Fibroblast of lung (primary cell): Measurements from ENCODE around the gene SIGLEC10.

Experiments
- EZH2 ChIP-seq: IDR thresholded peaks from 2 replicates; pipeline ENCODE4 v1.5.1; 2012; ENCODE audit warnings: low read length, control low read depth, mild to moderate bottlenecking; ENCODE audit errors: missing control alignments
- TF ChIP-seq, protein P1 (sequence below), 2 donors: IDR thresholded peaks in 1 of 2; conservative IDR thresholded peaks in 1 of 2; 1 replicate in 1 of 2; 2 replicates in 1 of 2; pipeline ENCODE4 v1.5.1; 2011 to 2012; ENCODE audit warnings: low read length in 2 of 2, control low read depth in 1 of 2, inconsistent platforms in 1 of 2, low read depth in 1 of 2, mild to moderate bottlenecking in 1 of 2

DNA sequence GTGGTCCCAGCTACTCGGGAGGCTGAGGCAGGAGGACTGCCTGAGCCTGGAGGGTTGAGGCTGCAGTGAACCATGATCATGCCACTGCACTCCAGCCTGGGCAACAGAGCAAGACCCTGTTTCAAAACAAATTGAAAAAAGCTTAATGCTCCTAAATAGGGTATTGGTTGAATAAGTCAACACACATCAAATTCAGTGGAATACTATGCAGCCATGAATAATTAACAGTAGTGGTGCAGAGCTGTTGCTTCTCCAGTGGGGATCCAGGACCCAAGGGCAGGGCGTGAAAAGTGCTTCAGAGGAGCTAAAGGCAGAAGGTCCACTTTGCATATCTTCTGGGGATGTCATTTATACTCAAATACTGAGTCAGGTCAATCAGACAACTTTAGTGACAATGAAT, 22.6 kb upstream of the SIGLEC10 start:
- TF ChIP-seq, protein P1, sequence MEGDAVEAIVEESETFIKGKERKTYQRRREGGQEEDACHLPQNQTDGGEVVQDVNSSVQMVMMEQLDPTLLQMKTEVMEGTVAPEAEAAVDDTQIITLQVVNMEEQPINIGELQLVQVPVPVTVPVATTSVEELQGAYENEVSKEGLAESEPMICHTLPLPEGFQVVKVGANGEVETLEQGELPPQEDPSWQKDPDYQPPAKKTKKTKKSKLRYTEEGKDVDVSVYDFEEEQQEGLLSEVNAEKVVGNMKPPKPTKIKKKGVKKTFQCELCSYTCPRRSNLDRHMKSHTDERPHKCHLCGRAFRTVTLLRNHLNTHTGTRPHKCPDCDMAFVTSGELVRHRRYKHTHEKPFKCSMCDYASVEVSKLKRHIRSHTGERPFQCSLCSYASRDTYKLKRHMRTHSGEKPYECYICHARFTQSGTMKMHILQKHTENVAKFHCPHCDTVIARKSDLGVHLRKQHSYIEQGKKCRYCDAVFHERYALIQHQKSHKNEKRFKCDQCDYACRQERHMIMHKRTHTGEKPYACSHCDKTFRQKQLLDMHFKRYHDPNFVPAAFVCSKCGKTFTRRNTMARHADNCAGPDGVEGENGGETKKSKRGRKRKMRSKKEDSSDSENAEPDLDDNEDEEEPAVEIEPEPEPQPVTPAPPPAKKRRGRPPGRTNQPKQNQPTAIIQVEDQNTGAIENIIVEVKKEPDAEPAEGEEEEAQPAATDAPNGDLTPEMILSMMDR (conservative IDR thresholded peaks at IDR 0.05 in 1 of 2, IDR thresholded peaks at IDR 0.05 in 1 of 2; ENCODE audit: low read depth in 1 of 2, low read length in 2 of 2): no peak
- no peak for TF ChIP-seq EZH2
